Left lobe of liver (tissue), 2 donors: ENCODE results near the gene THEM5. TPM values are rescaled to one million over a fixed set of nuclear protein-coding genes. Genes with fewer than 3 reads are reported as not detected.

ENCODE experiments used
- ATAC-seq: fragments of 200-7000 bp; cut with Tn5 transposase; one replicate; pipeline ENCODE4 v1.9.1; 2020; ENCODE audit warnings: mild to moderate bottlenecking, moderate library complexity
- DNase-seq: peaks from one replicate; pipeline ENCODE4 v3.0.0-alpha.2; 2020; ENCODE audit warnings: low spot score
- total RNA-seq: library from RNA; stranded (reverse); gene quantifications from one replicate; pipeline ENCODE4 v1.2.1, GENCODE V29; 2021
- donor health status: DM: no; HTN: no; CAD: no; lungs with moderate emphysema.
- donor health status: DM: no; HTN: yes; CAD: no.

The THEM5 gene
- total RNA-seq, 1 donor from 2014 or later: not detected

GRCh38 chr1:151803164-151803563, 50.3 kb downstream of the THEM5 start:
- ATAC-seq (no peak), DNase-seq (no peak)

GRCh38 chr1:151802372-151802771, 51.1 kb downstream of the THEM5 start:
- ATAC-seq (no peak), DNase-seq (no peak)

DNA sequence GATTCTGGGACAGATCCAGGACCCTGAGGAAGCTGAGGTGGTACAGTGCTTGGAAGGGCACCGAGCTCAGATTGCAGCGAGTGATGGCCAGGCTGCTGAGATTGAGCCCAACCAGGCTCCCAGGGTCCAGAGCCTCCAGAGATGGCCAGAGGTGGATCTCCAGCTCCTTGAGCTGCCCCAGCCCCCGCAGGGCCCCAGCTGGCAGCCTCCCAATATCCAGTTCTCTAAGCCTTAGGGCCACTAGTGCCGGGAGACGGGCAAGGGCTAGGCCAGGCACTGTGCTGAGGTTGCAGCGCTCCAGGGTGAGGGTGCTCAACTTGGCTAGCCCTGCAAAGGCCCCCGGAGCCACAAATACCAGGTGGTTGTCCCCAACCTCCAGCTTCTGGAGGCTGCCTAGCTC, 51.7 kb downstream of the THEM5 start:
- no peak for ATAC-seq
- no peak for DNase-seq

- DNase-seq (no peak), ATAC-seq (no peak)
These were observed 52.1 kb downstream of the THEM5 start for GRCh38 chr1:151801310-151801820.

DNA sequence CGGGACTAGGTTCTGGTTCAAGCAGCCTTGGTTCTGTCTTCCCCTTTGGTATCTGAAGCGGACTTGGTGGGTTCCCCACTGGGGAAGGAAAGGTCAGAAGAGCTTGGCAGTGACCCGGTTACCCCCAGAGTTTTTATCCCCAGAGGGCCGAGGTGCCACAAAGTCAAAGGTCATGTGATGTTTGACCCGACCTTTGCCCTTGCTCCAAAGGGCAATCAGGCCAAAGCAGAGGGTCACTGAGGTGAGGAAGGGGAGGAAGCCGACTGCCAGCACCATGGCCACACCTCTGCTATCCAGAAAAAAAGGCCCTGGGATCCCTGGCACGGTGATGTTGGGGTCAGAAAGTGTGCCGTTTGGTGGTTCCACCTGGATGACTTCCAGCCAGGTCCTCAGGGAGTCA, 52.7 kb downstream of the THEM5 start:
- DNase-seq (no peak), ATAC-seq (no peak)

GRCh38 chr1:151799179-151800022, 54.1 kb downstream of the THEM5 start:
- DNase-seq: no peak
- ATAC-seq: no peak

- no peak for DNase-seq
- ATAC-seq: no peak
These were observed 54.9 kb downstream of the THEM5 start for GRCh38 chr1:151798571-151798970.

Other genes starting within 250 kb of the THEM5 start
- 15.6 TPM for gene SNX27, start 241.7 kb downstream of the THEM5 start, total RNA-seq
- not detected for gene CELF3, start 136.9 kb downstream of the THEM5 start, total RNA-seq
- gene RIIAD1, start 132.2 kb downstream of the THEM5 start, total RNA-seq: not detected
- 26.3 TPM for gene MRPL9, start 90.2 kb downstream of the THEM5 start, total RNA-seq
- 2.2 TPM for gene TDRKH, start 63.2 kb downstream of the THEM5 start, total RNA-seq
- gene LINGO4, start 48.3 kb downstream of the THEM5 start, total RNA-seq: 0.15 TPM
- 32.1 TPM for gene RORC, start 21.9 kb downstream of the THEM5 start, total RNA-seq
- not detected for gene C2CD4D, start 13.9 kb downstream of the THEM5 start, total RNA-seq
- gene THEM4, start 55.8 kb upstream of the THEM5 start, total RNA-seq: 9.3 TPM
- gene S100A10, start 140.1 kb upstream of the THEM5 start, total RNA-seq: 45.0 TPM
- gene S100A11, start 183.3 kb upstream of the THEM5 start, total RNA-seq: 14.0 TPM
- gene TCHHL1, start 235.4 kb upstream of the THEM5 start, total RNA-seq: not detected